Peyer's patch (tissue), 4 donors: Measurements from ENCODE around the gene NKD1.

ENCODE experiments used
- POLR2A ChIP-seq, 2 donors: fragments of 450-650 bp; IDR thresholded peaks; one replicate each; pipeline ENCODE4 v1.5.1; 2017; ENCODE audit warnings: antibody characterized with exemption in 2 of 2, mild to moderate bottlenecking in 2 of 2, moderate library complexity in 2 of 2
- TF ChIP-seq, protein P1 (sequence below), 6 experiments: fragments of 450-650 bp in 4 of 6; fragments of 200-600 bp in 2 of 6; sonication (generic) in 1 of 6; IDR thresholded peaks; one replicate each; pipeline ENCODE4 v1.5.1; 2017 to 2019; ENCODE audit warnings: antibody characterized with exemption in 6 of 6, mild to moderate bottlenecking in 3 of 6, moderate library complexity in 1 of 6

DNA sequence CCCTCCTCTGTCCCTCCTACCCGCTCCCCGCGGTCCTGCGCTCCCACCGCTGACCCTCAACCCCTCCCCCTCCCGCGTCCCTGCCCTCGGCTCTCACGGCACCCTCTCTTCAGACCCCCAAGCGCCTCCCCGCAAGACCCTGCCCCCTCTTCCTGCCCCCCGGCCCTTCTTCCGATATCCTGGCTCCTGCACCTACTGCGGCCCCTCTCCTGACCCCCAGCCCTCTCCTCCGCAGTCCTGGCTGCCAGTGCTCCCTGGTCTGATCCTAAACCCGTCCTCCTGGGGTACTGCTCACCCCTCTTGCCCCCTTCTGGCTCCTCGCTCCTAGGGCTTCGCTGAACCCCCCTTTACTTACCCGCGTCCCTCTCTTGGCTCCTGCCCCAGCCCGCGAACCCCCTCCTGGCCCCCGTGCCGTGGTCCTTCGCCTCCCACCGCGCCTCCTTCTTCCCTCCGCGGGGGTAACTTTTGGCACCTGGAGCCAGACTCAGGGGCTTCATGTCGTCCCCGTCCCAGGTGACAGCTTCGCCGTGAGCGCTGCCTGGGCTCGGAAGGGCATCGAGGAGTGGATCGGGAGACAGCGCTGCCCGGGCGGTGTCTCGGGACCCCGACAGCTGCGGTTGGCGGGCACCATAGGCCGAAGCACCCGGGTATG, 839 bp downstream of the NKD1 start:
- TF ChIP-seq, protein P1, sequence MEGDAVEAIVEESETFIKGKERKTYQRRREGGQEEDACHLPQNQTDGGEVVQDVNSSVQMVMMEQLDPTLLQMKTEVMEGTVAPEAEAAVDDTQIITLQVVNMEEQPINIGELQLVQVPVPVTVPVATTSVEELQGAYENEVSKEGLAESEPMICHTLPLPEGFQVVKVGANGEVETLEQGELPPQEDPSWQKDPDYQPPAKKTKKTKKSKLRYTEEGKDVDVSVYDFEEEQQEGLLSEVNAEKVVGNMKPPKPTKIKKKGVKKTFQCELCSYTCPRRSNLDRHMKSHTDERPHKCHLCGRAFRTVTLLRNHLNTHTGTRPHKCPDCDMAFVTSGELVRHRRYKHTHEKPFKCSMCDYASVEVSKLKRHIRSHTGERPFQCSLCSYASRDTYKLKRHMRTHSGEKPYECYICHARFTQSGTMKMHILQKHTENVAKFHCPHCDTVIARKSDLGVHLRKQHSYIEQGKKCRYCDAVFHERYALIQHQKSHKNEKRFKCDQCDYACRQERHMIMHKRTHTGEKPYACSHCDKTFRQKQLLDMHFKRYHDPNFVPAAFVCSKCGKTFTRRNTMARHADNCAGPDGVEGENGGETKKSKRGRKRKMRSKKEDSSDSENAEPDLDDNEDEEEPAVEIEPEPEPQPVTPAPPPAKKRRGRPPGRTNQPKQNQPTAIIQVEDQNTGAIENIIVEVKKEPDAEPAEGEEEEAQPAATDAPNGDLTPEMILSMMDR (IDR thresholded peaks at IDR 0.05): no peak
- TF ChIP-seq POLR2A (IDR thresholded peaks at IDR 0.05): no peak
